Psoas muscle (tissue), 8 donors: ENCODE measurements around the gene OPN3. TPM values are rescaled to one million over a fixed set of nuclear protein-coding genes. Genes with fewer than 3 reads are reported as not detected.

Experiments used
- ATAC-seq, 4 donors: fragments of 200-7000 bp; cut with Tn5 transposase; one replicate each; pipeline ENCODE4 v1.9.1; 2020; ENCODE audit warnings: moderate library complexity in 3 of 4, mild to moderate bottlenecking in 2 of 4
- DNase-seq, 2 donors: peaks; one replicate each; pipeline ENCODE4 v3.0.0-alpha.2; 2020
- H3K27ac ChIP-seq: fragments of 200-600 bp; one replicate; pipeline ENCODE4 v1.8.0; 2022
- H3K27me3 ChIP-seq, 3 donors: fragments of 200-600 bp in 1 of 3; one replicate each; pipeline versions ENCODE4 v1.6.1 to v1.8.0; 2013 to 2022; ENCODE audit warnings: low read length in 2 of 3, mild to moderate bottlenecking in 2 of 3, moderate library complexity in 1 of 3; ENCODE audit not compliant: insufficient read depth in 3 of 3
- H3K36me3 ChIP-seq, 2 donors: fragments of 200-600 bp in 1 of 2; one replicate each; pipeline versions ENCODE4 v1.6.1 to v1.8.0; 2013 to 2022; ENCODE audit warnings: low read depth in 1 of 2, mild to moderate bottlenecking in 1 of 2, moderate library complexity in 1 of 2; ENCODE audit not compliant: insufficient read depth in 1 of 2
- H3K4me1 ChIP-seq: fragments of 200-600 bp; one replicate; pipeline ENCODE4 v1.8.0; 2022
- H3K4me3 ChIP-seq: fragments of 200-600 bp; one replicate; pipeline ENCODE4 v1.8.0; 2022; ENCODE audit warnings: mild to moderate bottlenecking
- H3K9me3 ChIP-seq: fragments of 200-600 bp; one replicate; pipeline ENCODE4 v1.8.0; 2022
- WGBS, 3 donors: extraction: QIAGEN DNeasy Blood & Tissue Kit; methylation state at CpG; one replicate each; pipeline versions ENCODE4 v1.1.6 to v1.1.7; 2013; 5-methylcytosine and 5-hydroxymethylcytosine counted together
- intact Hi-C, 2 donors: fragments of 100-400 bp; cut with DNase I; formaldehyde crosslinking; loops; one replicate each; pipeline versions ENCODE4 v1.11.0 to v1.14.2; 2022
- polyA plus RNA-seq, 3 donors: library from polyadenylated mRNA; stranded (reverse); fragments of 200-250 nt; gene quantifications; one replicate each; pipeline ENCODE4 v1.2.3, GENCODE V29; 2013
- total RNA-seq, 4 donors: library from RNA; stranded (reverse); fragmentation: NEBNext Ultra II Directional in 2 of 4; extraction: Animal tissue kit (Norgen Biotek cat#: 25700) in 2 of 4; gene quantifications; one replicate each; pipeline versions ENCODE4 v1.2.1 to v1.2.4, GENCODE V29; 2021 to 2023
- TF ChIP-seq, protein P1 (sequence below): fragments of 200-600 bp; IDR thresholded peaks from one replicate; pipeline ENCODE4 v1.8.0; 2022; ENCODE audit warnings: antibody characterized with exemption
- donor health status: healthy with polysubstance abuse.
- donor health status: DM: no; HTN: no; CAD: no; lungs with moderate emphysema.
- donor health status: Bipolar disorder and iron deficiency.
- donor health status: healthy.
- donor health status: DM: yes; HTN: yes; CAD: no.
- donor health status: DM: no; HTN: no; CAD: no.
- donor health status: DM: no; HTN: no; CAD: no.
- donor health status: DM: yes; HTN: yes; CAD: no.

Gene OPN3
- total and polyA plus RNA-seq, 7 donors = 1.7 to 7.0 (median 4.1) TPM

DNA sequence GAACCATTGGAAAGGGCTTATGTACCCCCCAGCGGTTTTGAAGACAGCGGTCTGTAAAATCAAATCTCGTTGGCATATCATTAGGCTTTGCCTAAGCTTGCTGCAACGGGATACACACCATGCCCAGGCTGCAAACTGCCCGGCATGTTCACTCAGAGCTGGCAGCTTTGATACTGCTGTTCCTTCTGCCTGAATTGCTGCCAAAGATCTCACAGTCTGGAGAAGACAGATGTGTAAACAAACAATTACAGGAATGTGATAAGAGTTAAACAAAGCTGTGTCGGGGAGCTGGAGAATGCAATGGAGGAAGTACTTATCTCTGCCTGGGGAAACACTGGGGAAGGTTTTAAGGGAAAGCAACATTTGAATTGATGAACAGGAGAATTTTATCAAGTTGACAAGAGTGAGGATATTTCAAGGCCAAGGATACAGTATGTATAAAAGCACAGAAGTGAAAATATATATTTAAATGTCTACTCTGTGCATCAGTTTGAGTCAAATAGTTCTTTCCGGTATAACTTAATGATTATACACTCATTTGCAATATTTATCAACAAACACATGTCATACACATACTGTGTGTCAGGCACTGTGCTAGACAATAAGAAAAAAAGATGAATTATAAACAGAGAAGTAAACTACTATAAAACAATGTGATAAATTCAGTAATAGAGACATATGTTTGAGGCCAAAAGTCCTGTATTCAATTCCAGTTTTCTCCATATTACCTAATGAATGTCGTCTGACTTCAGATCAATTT, 29.9 kb downstream of the OPN3 start:
- 35 to 36% (median 35%) methylated on average over 8 of the region's 8 CpGs for WGBS, 3 donors
- Histone ChIP-seq H3K9me3 (no peaks in the 10 kb centered on the region), H3K27ac (no peak overlapping the region), H3K4me1 (peaks cover 4% of the 10 kb centered on the region), H3K4me3 (no peak overlapping the region), H3K36me3 (no peaks in the 10 kb centered on the region), H3K27me3 (no peaks in the 10 kb centered on the region)
- intact Hi-C loops = no loop called here
- no peak for DNase-seq
- TF ChIP-seq, protein P1, sequence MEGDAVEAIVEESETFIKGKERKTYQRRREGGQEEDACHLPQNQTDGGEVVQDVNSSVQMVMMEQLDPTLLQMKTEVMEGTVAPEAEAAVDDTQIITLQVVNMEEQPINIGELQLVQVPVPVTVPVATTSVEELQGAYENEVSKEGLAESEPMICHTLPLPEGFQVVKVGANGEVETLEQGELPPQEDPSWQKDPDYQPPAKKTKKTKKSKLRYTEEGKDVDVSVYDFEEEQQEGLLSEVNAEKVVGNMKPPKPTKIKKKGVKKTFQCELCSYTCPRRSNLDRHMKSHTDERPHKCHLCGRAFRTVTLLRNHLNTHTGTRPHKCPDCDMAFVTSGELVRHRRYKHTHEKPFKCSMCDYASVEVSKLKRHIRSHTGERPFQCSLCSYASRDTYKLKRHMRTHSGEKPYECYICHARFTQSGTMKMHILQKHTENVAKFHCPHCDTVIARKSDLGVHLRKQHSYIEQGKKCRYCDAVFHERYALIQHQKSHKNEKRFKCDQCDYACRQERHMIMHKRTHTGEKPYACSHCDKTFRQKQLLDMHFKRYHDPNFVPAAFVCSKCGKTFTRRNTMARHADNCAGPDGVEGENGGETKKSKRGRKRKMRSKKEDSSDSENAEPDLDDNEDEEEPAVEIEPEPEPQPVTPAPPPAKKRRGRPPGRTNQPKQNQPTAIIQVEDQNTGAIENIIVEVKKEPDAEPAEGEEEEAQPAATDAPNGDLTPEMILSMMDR = no peak
- ATAC-seq = no peak

DNA sequence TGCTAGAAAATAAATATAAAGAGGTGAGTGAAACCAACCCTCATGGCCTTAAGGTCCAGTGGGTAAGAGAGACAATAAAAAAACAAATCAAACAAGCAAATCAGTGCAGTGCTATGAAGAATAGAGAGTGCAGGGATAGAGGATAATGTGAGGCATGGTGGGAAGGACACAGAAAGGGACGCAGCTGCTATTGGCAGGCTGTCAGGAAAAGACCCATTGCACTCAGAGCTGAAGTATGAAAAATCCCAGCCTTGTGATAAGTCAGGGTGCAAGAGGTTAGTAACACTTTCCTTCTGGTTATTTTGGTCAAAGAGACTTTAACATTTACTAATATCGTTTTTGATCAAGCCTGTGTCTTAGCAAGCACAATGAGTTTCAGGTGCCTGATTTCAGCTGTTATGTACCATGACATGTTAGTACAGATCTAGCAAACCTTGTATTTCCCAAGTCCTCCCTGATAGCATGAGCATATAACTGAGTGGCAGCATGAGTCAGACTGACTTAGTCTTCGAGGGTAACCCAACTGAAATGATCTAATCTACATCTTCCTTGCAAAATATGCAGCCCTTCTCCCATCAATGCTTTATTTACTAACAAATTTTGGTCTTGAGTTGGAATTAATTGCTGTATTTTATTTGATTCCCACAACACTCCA, 31.7 kb downstream of the OPN3 start:
- H3K27ac ChIP-seq = no peak overlapping the region
- no peaks in the 10 kb centered on the region for H3K36me3 ChIP-seq
- no peaks in the 10 kb centered on the region for H3K27me3 ChIP-seq
- intact Hi-C loops = loop anchor here in 1 of 2 donors (5.0 kb wide), 1 partner anchor 224 kb away; no protein-coding TSS in a partner anchor
- ATAC-seq (no peak), DNase-seq (no peak)
- no peaks in the 10 kb centered on the region for H3K9me3 ChIP-seq
- WGBS, 3 donors = 42 to 49% (median 49%) methylated on average over 3 of the region's 3 CpGs
- TF ChIP-seq, protein P1 = no peak
- peaks cover 4% of the 10 kb centered on the region for H3K4me1 ChIP-seq
- H3K4me3 ChIP-seq = no peak overlapping the region

DNA sequence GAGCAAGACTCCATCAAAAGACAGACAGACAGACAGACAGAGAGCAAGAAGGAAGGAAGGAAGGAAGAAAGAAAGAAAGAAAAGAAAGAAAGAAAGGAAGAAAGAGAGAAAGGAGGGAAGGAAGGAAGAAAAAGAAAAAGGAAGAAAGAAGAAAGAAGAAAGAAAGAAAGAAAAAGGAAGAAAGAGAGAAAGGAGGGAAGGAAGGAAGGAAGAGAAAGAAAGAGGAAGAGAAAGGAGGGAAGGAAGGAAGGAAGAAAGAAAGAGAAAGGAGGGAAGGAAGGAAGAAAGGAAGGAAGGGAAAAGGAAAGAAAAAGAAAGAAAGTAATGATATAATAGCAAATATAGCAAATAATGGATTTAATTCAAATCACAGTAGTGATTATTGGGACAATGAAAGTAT, 32.7 kb downstream of the OPN3 start:
- Histone ChIP-seq H3K27me3 (no peaks in the 10 kb centered on the region), H3K36me3 (no peaks in the 10 kb centered on the region), H3K9me3 (no peaks in the 10 kb centered on the region), H3K4me3 (no peak overlapping the region), H3K4me1 (peaks cover 4% of the 10 kb centered on the region), H3K27ac (no peak overlapping the region)
- no peak for ATAC-seq
- TF ChIP-seq, protein P1 = no peak
- DNase-seq = no peak
- intact Hi-C loops = loop anchor here in 1 of 2 donors (5.0 kb wide), 1 partner anchor 225 kb away; no protein-coding TSS in a partner anchor

DNA sequence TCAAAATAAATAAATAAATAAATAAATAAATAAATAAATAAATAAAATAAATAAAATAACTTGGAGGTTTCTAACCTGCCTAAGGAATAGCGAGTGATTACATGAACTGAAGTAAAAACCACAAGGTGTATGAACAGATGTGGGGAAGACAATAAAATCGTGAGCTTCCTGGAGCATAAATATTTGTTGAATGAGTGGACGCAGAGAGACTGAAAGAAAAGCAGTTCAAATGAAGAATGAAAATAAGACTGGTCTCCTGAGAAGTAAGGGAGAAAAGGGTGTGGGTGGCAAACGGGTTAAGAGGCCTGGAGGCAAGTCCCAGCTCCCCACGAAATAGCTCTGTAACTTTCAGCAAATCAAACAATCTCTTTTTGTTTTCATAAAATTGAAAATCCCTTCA, 33.6 kb downstream of the OPN3 start:
- TF ChIP-seq, protein P1 = no peak
- H3K27me3 ChIP-seq = no peaks in the 10 kb centered on the region
- H3K27ac ChIP-seq = no peak overlapping the region
- DNase-seq (no peak), ATAC-seq (no peak)
- H3K4me3 ChIP-seq = no peak overlapping the region
- H3K4me1 ChIP-seq = peaks cover 4% of the 10 kb centered on the region
- WGBS, 3 donors = 71 to 84% (median 83%) methylated on average over 5 of the region's 5 CpGs
- intact Hi-C loops = loop anchor here in 1 of 2 donors (5.0 kb wide), 1 partner anchor 226 kb away; no protein-coding TSS in a partner anchor
- no peaks in the 10 kb centered on the region for H3K36me3 ChIP-seq
- H3K9me3 ChIP-seq = no peaks in the 10 kb centered on the region
